Activated CD8-positive, alpha-beta memory T cell treated with anti-CD3 and anti-CD28 coated beads for 4 hours (primary cell): ENCODE data around the gene SLC9A8.

Experiments
- DNase-seq, 2 donors: peaks; one replicate each; pipeline ENCODE4 v3.0.0-alpha.2; 2020; ENCODE audit warnings: low read depth in 2 of 2

The SLC9A8 gene

GRCh38 chr20:49786668-49787370 is 25.8 kb upstream of the SLC9A8 start:
- DNase-seq: no peak

GRCh38 chr20:49787371-49788357 is 25.0 kb upstream of the SLC9A8 start:
- no peak for DNase-seq

- DNase-seq: no peak
Observed at GRCh38 chr20:49790077-49790798, 22.4 kb upstream of the SLC9A8 start.

- no peak for DNase-seq
Observed at GRCh38 chr20:49791165-49791564, 21.5 kb upstream of the SLC9A8 start.

GRCh38 chr20:49792006-49792405 is 20.6 kb upstream of the SLC9A8 start:
- no peak for DNase-seq

GRCh38 chr20:49792611-49793010 is 20.0 kb upstream of the SLC9A8 start:
- no peak for DNase-seq

- no peak for DNase-seq
Observed at GRCh38 chr20:49794336-49795134, 18.1 kb upstream of the SLC9A8 start.

GRCh38 chr20:49795135-49795424 is 17.5 kb upstream of the SLC9A8 start:
- no peak for DNase-seq

- no peak for DNase-seq
Observed at GRCh38 chr20:49796600-49797343, 15.9 kb upstream of the SLC9A8 start.

GRCh38 chr20:49797344-49797615 is 15.3 kb upstream of the SLC9A8 start:
- no peak for DNase-seq

GRCh38 chr20:49798718-49799117 is 13.9 kb upstream of the SLC9A8 start:
- DNase-seq: no peak

- no peak for DNase-seq
Observed at GRCh38 chr20:49799698-49800097, 12.9 kb upstream of the SLC9A8 start.

- no peak for DNase-seq
Observed at GRCh38 chr20:49803418-49803817, 9.2 kb upstream of the SLC9A8 start.

- no peak for DNase-seq
Observed at GRCh38 chr20:49804364-49804763, 8.3 kb upstream of the SLC9A8 start.

- peak in 1 of 2 donors; percentile 14 for DNase-seq
Observed at GRCh38 chr20:49805224-49805876, 7.3 kb upstream of the SLC9A8 start.

- DNase-seq: no peak
Observed at GRCh38 chr20:49808753-49809152, 3.9 kb upstream of the SLC9A8 start.

GRCh38 chr20:49809803-49810359 is 2.7 kb upstream of the SLC9A8 start:
- no peak for DNase-seq

- DNase-seq: no peak
Observed at GRCh38 chr20:49810491-49811190, 2.0 kb upstream of the SLC9A8 start.

GRCh38 chr20:49811825-49812506 is 662 bp upstream of the SLC9A8 start:
- no peak for DNase-seq
